AG10803 (cell line): ENCODE measurements around the gene KISS1R.

Experiments
- DNase-seq: peaks from one replicate; pipeline ENCODE4 v3.0.0; 2010; ENCODE audit warnings: low read depth
- H3K4me3 ChIP-seq: 2 replicates; pipeline ENCODE4 v1.5.1; 2011; ENCODE audit warnings: mild to moderate bottlenecking, low read length, control low read depth
- TF ChIP-seq, protein P1 (sequence below): conservative IDR thresholded peaks from 2 replicates; pipeline ENCODE4 v1.5.1; 2011; ENCODE audit warnings: mild to moderate bottlenecking, low read length, control low read depth, inconsistent platforms

The KISS1R gene

DNA sequence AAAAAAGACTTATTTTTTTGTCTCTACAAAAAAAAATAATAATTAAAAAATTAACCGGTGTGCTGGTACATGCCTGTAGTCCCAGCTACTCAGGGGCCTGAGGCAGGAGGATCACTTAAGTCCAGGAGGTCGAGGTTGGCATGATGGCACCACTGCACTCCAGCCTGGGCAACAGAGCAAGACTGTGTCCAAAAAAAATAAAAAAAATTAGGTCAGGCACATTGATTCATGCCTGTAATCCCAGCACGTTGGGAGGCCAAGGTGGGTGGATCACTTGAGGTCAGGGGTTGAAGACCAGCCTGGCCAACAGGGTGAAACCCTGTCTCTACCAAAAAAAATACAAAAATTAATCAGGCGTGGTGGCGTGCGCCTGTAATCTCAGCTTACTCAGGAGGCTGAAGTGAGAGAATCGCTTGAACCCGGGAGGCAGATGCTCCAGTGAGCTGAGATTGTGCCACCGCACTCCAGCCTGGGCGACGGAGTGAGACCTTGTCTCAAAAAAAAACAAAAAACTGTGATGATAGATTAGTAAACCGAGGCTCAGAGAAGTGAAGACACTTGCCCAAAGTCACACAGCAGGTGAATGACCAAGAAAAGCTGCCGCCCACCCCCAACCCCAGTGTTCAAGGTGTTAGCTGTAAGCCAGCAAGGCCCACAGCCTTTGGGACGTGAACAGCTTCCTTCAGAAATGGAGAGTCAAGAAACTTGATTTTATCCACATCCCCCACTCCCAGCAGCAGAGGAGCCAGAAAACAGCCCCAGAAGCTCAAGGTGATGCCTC lies 14.5 kb upstream of the KISS1R start:
- TF ChIP-seq, protein P1, sequence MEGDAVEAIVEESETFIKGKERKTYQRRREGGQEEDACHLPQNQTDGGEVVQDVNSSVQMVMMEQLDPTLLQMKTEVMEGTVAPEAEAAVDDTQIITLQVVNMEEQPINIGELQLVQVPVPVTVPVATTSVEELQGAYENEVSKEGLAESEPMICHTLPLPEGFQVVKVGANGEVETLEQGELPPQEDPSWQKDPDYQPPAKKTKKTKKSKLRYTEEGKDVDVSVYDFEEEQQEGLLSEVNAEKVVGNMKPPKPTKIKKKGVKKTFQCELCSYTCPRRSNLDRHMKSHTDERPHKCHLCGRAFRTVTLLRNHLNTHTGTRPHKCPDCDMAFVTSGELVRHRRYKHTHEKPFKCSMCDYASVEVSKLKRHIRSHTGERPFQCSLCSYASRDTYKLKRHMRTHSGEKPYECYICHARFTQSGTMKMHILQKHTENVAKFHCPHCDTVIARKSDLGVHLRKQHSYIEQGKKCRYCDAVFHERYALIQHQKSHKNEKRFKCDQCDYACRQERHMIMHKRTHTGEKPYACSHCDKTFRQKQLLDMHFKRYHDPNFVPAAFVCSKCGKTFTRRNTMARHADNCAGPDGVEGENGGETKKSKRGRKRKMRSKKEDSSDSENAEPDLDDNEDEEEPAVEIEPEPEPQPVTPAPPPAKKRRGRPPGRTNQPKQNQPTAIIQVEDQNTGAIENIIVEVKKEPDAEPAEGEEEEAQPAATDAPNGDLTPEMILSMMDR: no peak
- H3K4me3 ChIP-seq: no peak overlapping the region
- no peak for DNase-seq

GRCh38 chr19:903266-903797 lies 13.8 kb upstream of the KISS1R start:
- DNase-seq: no peak

GRCh38 chr19:904545-904944 lies 12.6 kb upstream of the KISS1R start:
- H3K4me3 ChIP-seq: no peak overlapping the region
- no peak for DNase-seq
- TF ChIP-seq, protein P1: no peak

More at GRCh38 chr19:903266-903797, 13.8 kb upstream of the KISS1R start:
- H3K4me3 ChIP-seq: no peak overlapping the region
- TF ChIP-seq, protein P1: no peak

GRCh38 chr19:906480-906879 lies 10.7 kb upstream of the KISS1R start:
- DNase-seq: no peak
- TF ChIP-seq, protein P1: no peak
- no peak overlapping the region for H3K4me3 ChIP-seq

GRCh38 chr19:907183-907853 lies 9.8 kb upstream of the KISS1R start:
- TF ChIP-seq, protein P1: no peak
- DNase-seq: no peak
- no peak overlapping the region for H3K4me3 ChIP-seq

GRCh38 chr19:911197-912033 lies 5.7 kb upstream of the KISS1R start:
- peak overlapping the region; percentile 35; the same call in 1 of the 2 replicates for H3K4me3 ChIP-seq
- TF ChIP-seq, protein P1: no peak
- DNase-seq: no peak
